HepG2 (cell line): Measurements from ENCODE around the gene CDX1. TPM values are rescaled to one million over a fixed set of nuclear protein-coding genes. Genes with fewer than 3 reads are reported as not detected.

Experiments
- ATAC-seq: fragments of 200-7000 bp; cut with Tn5 transposase; 3 replicates; pipeline ENCODE4 v1.9.1; 2020; ENCODE audit warnings: mild to moderate bottlenecking, moderate library complexity
- BruUV-seq: library from RNA; stranded (reverse); fragments of 400-500 nt; replicated peaks from 2 replicates; lab custom pipeline; 2021; lab: Mats Ljungman, UMichigan
- CTCF ChIA-PET: fragments of 300-600 bp; formaldehyde crosslinking; extraction: SDS; loops from one replicate; lab custom pipeline; 2021; ENCODE audit warnings: low total read pairs, inconsistent platforms, low intra/inter-chr PET ratio; lab: Yijun Ruan, JAX
- POLR2A ChIA-PET: fragments of 350-600 bp; sonication (Branson Sonifier 250); formaldehyde crosslinking; loops from one replicate; lab custom pipeline; 2020; ENCODE audit warnings: antibody characterized with exemption, inconsistent platforms; lab: Yijun Ruan, JAX
- DNase-seq: peaks from one replicate; pipeline ENCODE4 v3.0.0-alpha.2; 2015; ENCODE audit warnings: low spot score
- FAIRE-seq: peaks from 3 replicates; lab custom pipeline; 2011; peaks lifted over from hg19 to GRCh38; lab: Jason Lieb, UNC
- H2AFZ ChIP-seq: one replicate; pipeline ENCODE4 v1.6.1; 2011; ENCODE audit warnings: low read length, inconsistent platforms
- H3K27ac ChIP-seq: fragments of 300-600 bp; 3 replicates; pipeline ENCODE4 v1.8.0; 2011; ENCODE audit warnings: mixed run types, mild to moderate bottlenecking, mixed read lengths, low read length, inconsistent platforms; ENCODE audit not compliant: insufficient read depth; ENCODE audit errors: extremely low read length
- H3K27me3 ChIP-seq, 2 experiments: fragments of 200-600 bp in 1 of 2; 2 replicates in 1 of 2; 3 replicates in 1 of 2; pipeline versions ENCODE4 v1.6.0 to v1.8.0; 2011; ENCODE audit warnings: low read length in 2 of 2, mild to moderate bottlenecking in 2 of 2, moderate library complexity in 2 of 2, inconsistent platforms in 1 of 2; ENCODE audit not compliant: insufficient read depth in 2 of 2, control insufficient read depth in 1 of 2
- H3K36me3 ChIP-seq, 2 experiments: fragments of 200-600 bp in 1 of 2; replicated peaks in 1 of 2; 2 replicates in 1 of 2; 3 replicates in 1 of 2; pipeline versions ENCODE4 v1.5.1 to v1.8.0; 2011; ENCODE audit warnings: low read length in 2 of 2, inconsistent platforms in 1 of 2; ENCODE audit not compliant: insufficient read depth in 2 of 2, control insufficient read depth in 1 of 2
- H3K4me1 ChIP-seq: 2 replicates; pipeline ENCODE4 v1.5.1; 2012; ENCODE audit warnings: low read length, inconsistent platforms; ENCODE audit not compliant: insufficient read depth
- H3K4me2 ChIP-seq: 2 replicates; pipeline ENCODE4 v1.6.0; 2011; ENCODE audit warnings: low read depth, low read length, inconsistent platforms
- H3K4me3 ChIP-seq, 3 experiments: fragments of 200-600 bp in 1 of 3; sonication (generic), shearing (Covaris generic) in 1 of 3; replicated peaks in 1 of 3; 2 replicates each; pipeline ENCODE4 v1.5.1; 2011 to 2016; ENCODE audit warnings: low read length in 3 of 3, inconsistent platforms in 2 of 3, low read depth in 2 of 3, mild to moderate bottlenecking in 2 of 3, control low read depth in 1 of 3, mixed read lengths in 1 of 3; ENCODE audit not compliant: insufficient read depth in 1 of 3
- H3K79me2 ChIP-seq: one replicate; pipeline ENCODE4 v1.6.1; 2011; ENCODE audit warnings: low read length, inconsistent platforms; ENCODE audit not compliant: insufficient read depth
- H3K9ac ChIP-seq: 2 replicates; pipeline ENCODE4 v1.6.0; 2011; ENCODE audit warnings: mild to moderate bottlenecking, low read depth, low read length, inconsistent platforms; ENCODE audit not compliant: insufficient read depth
- H3K9me3 ChIP-seq: 2 replicates; pipeline ENCODE4 v1.5.1; 2012; ENCODE audit warnings: mild to moderate bottlenecking, low read length
- H4K20me1 ChIP-seq: 2 replicates; pipeline ENCODE4 v1.6.0; 2011; ENCODE audit warnings: inconsistent platforms, mild to moderate bottlenecking, low read length, moderate library complexity; ENCODE audit not compliant: insufficient read depth
- BCL3 ChIP-seq: sonication (generic); formaldehyde crosslinking; IDR thresholded peaks from 2 replicates; pipeline ENCODE4 v1.5.1; 2020; ENCODE audit warnings: mild to moderate bottlenecking, missing genetic modification reagents, moderate library complexity
- EHMT2 ChIP-seq: fragments of 200-600 bp; sonication (generic); IDR thresholded peaks from 2 replicates; pipeline ENCODE4 v1.7.0; 2017; ENCODE audit warnings: antibody characterized with exemption, low read depth, low read length, borderline replicate concordance
- TCF12 ChIP-seq, 2 experiments: fragments of 450-650 bp in 1 of 2; sonication (generic) in 1 of 2; formaldehyde crosslinking in 1 of 2; IDR thresholded peaks; 2 replicates each; pipeline versions ENCODE4 v1.6.1 to v1.8.0; 2017 to 2022; ENCODE audit warnings: antibody characterized with exemption in 1 of 2, mild to moderate bottlenecking in 1 of 2, missing genetic modification reagents in 1 of 2, moderate library complexity in 1 of 2
- UBTF ChIP-seq: sonication (generic); formaldehyde crosslinking; IDR thresholded peaks from 2 replicates; pipeline ENCODE4 v1.4.0; 2020; ENCODE audit warnings: mild to moderate bottlenecking, missing genetic modification reagents
- ZNF30 ChIP-seq: sonication (generic); formaldehyde crosslinking; IDR thresholded peaks from 2 replicates; pipeline ENCODE4 v1.5.0; 2020; ENCODE audit warnings: mild to moderate bottlenecking, missing genetic modification reagents
- ZNF331 ChIP-seq: sonication (generic); formaldehyde crosslinking; IDR thresholded peaks from 2 replicates; pipeline ENCODE4 v1.4.0; 2020; ENCODE audit warnings: missing genetic modification reagents
- WGBS: methylation state at CpG from one replicate; pipeline ENCODE4 v1.1.6; 2017; ENCODE audit warnings: low lambda C conversion rate; 5-methylcytosine and 5-hydroxymethylcytosine counted together
- in situ Hi-C: cut with HindIII; loops from 2 replicates; pipeline ENCODE4 v1.10.0; 2017; ENCODE audit warnings: low pct_unique_long_range_greater_than_20kb; ENCODE audit not compliant: extremely low pct_ligation_motif_present
- intact Hi-C: fragments of 100-400 bp; cut with micrococcal nuclease; formaldehyde crosslinking; loops from one replicate; pipeline ENCODE4 v1.10.0; 2022; ENCODE audit not compliant: unreplicated experiment
- polyA plus RNA-seq, 8 experiments: library from polyadenylated mRNA; depleted of rRNA in 3 of 8; stranded (reverse) in 7 of 8; unstranded in 1 of 8; fragments of >200 nt; fragmentation: Illumina TruSeq in 4 of 8; extraction: Trizol in 4 of 8; gene quantifications; 2 replicates each; pipeline versions ENCODE4 v1.2.1 to v1.2.3, GENCODE V29; 2011 to 2016; ENCODE audit warnings: low read depth in 4 of 8, missing spikeins in 1 of 8, mixed read lengths in 1 of 8; ENCODE audit not compliant: insufficient read depth in 1 of 8
- total RNA-seq, 5 experiments: library from RNA; depleted of rRNA; stranded (reverse); fragments of >200 nt; fragmentation: Illumina TruSeq; extraction: Trizol; gene quantifications; 2 replicates each; pipeline ENCODE4 v1.2.3, GENCODE V29; 2016; ENCODE audit warnings: low read depth in 1 of 5

The CDX1 gene
- total and polyA plus RNA-seq, 2 of the 13 experiments (the other 11 are each of a cell fraction or from before 2014, with no cell fraction given): not detected

GRCh38 chr5:150180241-150181026 is 13.9 kb downstream of the CDX1 start:
- in situ Hi-C loops: no loop called here
- no peak overlapping the region for H3K4me2 ChIP-seq
- no peak overlapping the region for H3K9ac ChIP-seq
- CTCF ChIA-PET: no interaction called here
- no peaks in the 10 kb centered on the region for H3K9me3 ChIP-seq
- no TSS peak for BruUV-seq
- H2AFZ ChIP-seq: no peak overlapping the region
- ATAC-seq: no peak
- intact Hi-C loops: no loop called here
- WGBS: 79% methylated on average over 14 of the region's 18 CpGs
- H3K36me3 ChIP-seq: no peaks in the 10 kb centered on the region
- no peaks in the 10 kb centered on the region for H4K20me1 ChIP-seq
- peaks cover 22% of the 10 kb centered on the region for H3K4me1 ChIP-seq
- H3K4me3 ChIP-seq: no peak overlapping the region
- POLR2A ChIA-PET: no interaction called here
- DNase-seq: no peak
- peaks cover 4 to 13% of the 10 kb centered on the region in 2 experiments; a peak in 4 of 5 replicates for H3K27me3 ChIP-seq
- FAIRE-seq: no peak
- TF ChIP-seq ZNF30 (no peak), ZNF331 (no peak), UBTF (CRISPR knock-in tag) (no peak), EHMT2 (no peak), BCL3 (CRISPR knock-in tag) (no peak), TCF12 (IDR thresholded peaks at IDR 0.05) (no peak), TCF12 (CRISPR knock-in tag; IDR thresholded peaks at IDR 0.05) (no peak)
- H3K79me2 ChIP-seq: no peaks in the 10 kb centered on the region
- H3K27ac ChIP-seq: no peak overlapping the region
